ENCODE measurements around the gene ZSCAN22.

ZSCAN22 gene
- total RNA-seq, result 13.0 to 56.2 (median 24.2) reads per million in 4 experiments

GRCh38 chr19:58326914-58327726, at the start of gene ZSCAN22:
Gene ZSCAN22, plus strand, starts transcription at chr19:58326994. Its CDS starts 7,809 bp downstream, at chr19:58334803.
- peak; percentile 76 for DNase-seq

- no peak for DNase-seq
These were observed 49.6 kb upstream of the ZSCAN22 start for GRCh38 chr19:58277197-58277596.

- no peak for DNase-seq
These were observed 48.9 kb upstream of the ZSCAN22 start for GRCh38 chr19:58277748-58278540.

GRCh38 chr19:58278541-58279041, 48.2 kb upstream of the ZSCAN22 start, which contains the start of gene ZNF8:
Gene ZNF8, plus strand, starts transcription at chr19:58278955. Its CDS starts 127 bp downstream, at chr19:58279082.
- peak; percentile 96 for DNase-seq

GRCh38 chr19:58279042-58279924, 47.5 kb upstream of the ZSCAN22 start:
- peak; percentile 38 for DNase-seq

GRCh38 chr19:58279925-58280316, 46.9 kb upstream of the ZSCAN22 start:
- DNase-seq, result no peak

GRCh38 chr19:58284199-58284598, 42.6 kb upstream of the ZSCAN22 start:
- DNase-seq, result no peak

GRCh38 chr19:58291943-58292342, 34.9 kb upstream of the ZSCAN22 start:
- no peak for DNase-seq

GRCh38 chr19:58294743-58295374, 31.9 kb upstream of the ZSCAN22 start:
- DNase-seq, result no peak

- DNase-seq, result no peak
These were observed 30.7 kb upstream of the ZSCAN22 start for GRCh38 chr19:58296104-58296503.

- DNase-seq, result no peak
These were observed 26.2 kb upstream of the ZSCAN22 start for GRCh38 chr19:58300620-58301019.

GRCh38 chr19:58304255-58304654, 22.5 kb upstream of the ZSCAN22 start:
- no peak for DNase-seq

GRCh38 chr19:58304748-58305064, 22.1 kb upstream of the ZSCAN22 start:
- no peak for DNase-seq

- peak; percentile 87 for DNase-seq
These were observed 21.5 kb upstream of the ZSCAN22 start, which contains the start of gene ERVK3-1 for GRCh38 chr19:58305065-58305931. Gene ERVK3-1, plus strand, starts transcription at chr19:58305377. Its CDS starts 6,792 bp downstream, at chr19:58312169.

GRCh38 chr19:58305932-58306323, 20.9 kb upstream of the ZSCAN22 start:
- no peak for DNase-seq

GRCh38 chr19:58307736-58308135, 19.1 kb upstream of the ZSCAN22 start:
- DNase-seq, result no peak

GRCh38 chr19:58310685-58311084, 16.1 kb upstream of the ZSCAN22 start:
- peak; percentile 3 for DNase-seq

- no peak for DNase-seq
These were observed 15.4 kb upstream of the ZSCAN22 start for GRCh38 chr19:58311345-58311865.

- no peak for DNase-seq
These were observed 11.2 kb upstream of the ZSCAN22 start for GRCh38 chr19:58315580-58315979.

- DNase-seq, result no peak
These were observed 9.2 kb upstream of the ZSCAN22 start for GRCh38 chr19:58317476-58318072.

All from effector CD8-positive, alpha-beta T cell (primary cell).